Upper lobe of right lung (tissue), 1 donor: ENCODE data around the gene PTN. TPM values are rescaled to one million over a fixed set of nuclear protein-coding genes. Genes with fewer than 3 reads are reported as not detected.
"Not testable (repeated sequence)": the region's sequence is repeated elsewhere in the genome, so short reads cannot be mapped to it uniquely, and the experiment has no call there.

Experiments
- ATAC-seq: fragments of 200-7000 bp; cut with Tn5 transposase; one replicate; pipeline ENCODE4 v1.9.1; 2020; ENCODE audit warnings: mild to moderate bottlenecking, moderate library complexity
- DNase-seq: peaks from one replicate; pipeline ENCODE4 v3.0.0-alpha.2; 2020
- H3K27ac ChIP-seq: fragments of 200-600 bp; one replicate; pipeline ENCODE4 v1.8.0; 2022
- H3K27me3 ChIP-seq: fragments of 200-600 bp; one replicate; pipeline ENCODE4 v1.8.0; 2022; ENCODE audit warnings: mild to moderate bottlenecking
- H3K36me3 ChIP-seq: fragments of 200-600 bp; one replicate; pipeline ENCODE4 v1.8.0; 2022
- H3K4me1 ChIP-seq: fragments of 200-600 bp; one replicate; pipeline ENCODE4 v1.8.0; 2022
- H3K4me3 ChIP-seq: fragments of 200-600 bp; one replicate; pipeline ENCODE4 v1.8.0; 2022; ENCODE audit warnings: mild to moderate bottlenecking
- H3K9me3 ChIP-seq: fragments of 200-600 bp; one replicate; pipeline ENCODE4 v1.8.0; 2022
- intact Hi-C: fragments of 100-400 bp; cut with DNase I; formaldehyde crosslinking; loops from one replicate; pipeline ENCODE4 v1.11.0; 2022
- total RNA-seq: library from RNA; stranded (reverse); fragmentation: NEBNext Ultra II Directional; extraction: Animal tissue kit (Norgen Biotek cat#: 25700); gene quantifications from one replicate; pipeline ENCODE4 v1.2.1, GENCODE V29; 2021
- TF ChIP-seq, protein P1 (sequence below): fragments of 200-600 bp; IDR thresholded peaks from one replicate; pipeline ENCODE4 v1.8.0; 2022; ENCODE audit warnings: antibody characterized with exemption
- donor health status: DM: no; HTN: yes; CAD: no; lungs with severe emphysema.

Gene PTN
- total RNA-seq, 1 donor from 2014 or later: 5.4 TPM

GRCh38 chr7:137209151-137209817 lies 134.2 kb downstream of the PTN start:
- intact Hi-C loops: no loop called here
- TF ChIP-seq, protein P1, sequence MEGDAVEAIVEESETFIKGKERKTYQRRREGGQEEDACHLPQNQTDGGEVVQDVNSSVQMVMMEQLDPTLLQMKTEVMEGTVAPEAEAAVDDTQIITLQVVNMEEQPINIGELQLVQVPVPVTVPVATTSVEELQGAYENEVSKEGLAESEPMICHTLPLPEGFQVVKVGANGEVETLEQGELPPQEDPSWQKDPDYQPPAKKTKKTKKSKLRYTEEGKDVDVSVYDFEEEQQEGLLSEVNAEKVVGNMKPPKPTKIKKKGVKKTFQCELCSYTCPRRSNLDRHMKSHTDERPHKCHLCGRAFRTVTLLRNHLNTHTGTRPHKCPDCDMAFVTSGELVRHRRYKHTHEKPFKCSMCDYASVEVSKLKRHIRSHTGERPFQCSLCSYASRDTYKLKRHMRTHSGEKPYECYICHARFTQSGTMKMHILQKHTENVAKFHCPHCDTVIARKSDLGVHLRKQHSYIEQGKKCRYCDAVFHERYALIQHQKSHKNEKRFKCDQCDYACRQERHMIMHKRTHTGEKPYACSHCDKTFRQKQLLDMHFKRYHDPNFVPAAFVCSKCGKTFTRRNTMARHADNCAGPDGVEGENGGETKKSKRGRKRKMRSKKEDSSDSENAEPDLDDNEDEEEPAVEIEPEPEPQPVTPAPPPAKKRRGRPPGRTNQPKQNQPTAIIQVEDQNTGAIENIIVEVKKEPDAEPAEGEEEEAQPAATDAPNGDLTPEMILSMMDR: no peak
- Histone ChIP-seq H3K9me3 (no peaks in the 10 kb centered on the region), H3K27ac (no peak overlapping the region), H3K27me3 (no peaks in the 10 kb centered on the region), H3K4me3 (no peak overlapping the region), H3K4me1 (no peaks in the 10 kb centered on the region), H3K36me3 (no peaks in the 10 kb centered on the region)
- ATAC-seq (no peak), DNase-seq (no peak)

DNA sequence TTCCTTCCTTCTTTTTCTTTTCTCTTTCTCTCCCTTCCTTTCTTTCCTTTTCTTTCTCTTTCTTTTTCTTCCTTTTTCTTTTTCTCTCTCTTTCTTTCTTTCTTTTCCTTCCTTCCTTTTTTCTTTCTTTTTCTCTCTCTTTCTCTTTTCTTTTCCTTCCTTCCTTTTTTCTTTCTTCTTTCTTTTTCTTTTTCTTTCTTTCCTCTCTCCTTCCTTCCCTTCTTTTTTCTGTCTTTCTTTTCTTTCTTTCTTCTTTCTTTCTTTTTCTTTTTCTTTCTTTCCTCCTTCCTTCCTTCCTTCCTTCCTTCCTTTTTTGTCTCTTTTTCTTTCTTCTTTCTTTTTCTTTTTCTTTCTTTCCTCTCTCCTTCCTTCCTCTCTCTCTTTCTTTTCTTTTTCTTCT lies 136.8 kb downstream of the PTN start:
- no peak for DNase-seq
- H3K27me3 ChIP-seq: no peaks in the 10 kb centered on the region
- no peaks in the 10 kb centered on the region for H3K9me3 ChIP-seq
- H3K4me3 ChIP-seq: no peak overlapping the region
- TF ChIP-seq, protein P1: no peak
- intact Hi-C loops: no loop called here
- H3K36me3 ChIP-seq: no peaks in the 10 kb centered on the region
- ATAC-seq: no peak
- H3K4me1 ChIP-seq: no peaks in the 10 kb centered on the region
- H3K27ac ChIP-seq: no peak overlapping the region

DNA sequence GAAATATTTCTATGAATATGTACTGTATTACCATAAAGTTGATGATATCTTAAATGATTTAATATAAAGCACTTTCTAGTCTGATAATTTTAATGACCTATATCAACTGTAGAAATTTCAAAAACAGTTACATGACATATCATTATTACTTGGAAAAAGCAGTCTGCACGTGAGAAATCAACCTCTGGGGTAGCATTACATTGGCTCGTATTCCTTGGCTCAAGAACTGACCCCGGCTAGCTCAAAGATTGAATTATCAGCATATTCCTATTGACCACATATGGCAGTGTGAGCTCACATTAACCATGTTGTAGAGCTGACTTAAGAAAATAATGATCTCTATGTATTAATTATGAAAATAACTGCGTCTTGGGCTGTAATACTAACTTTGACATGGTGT lies 139.3 kb downstream of the PTN start:
- no peaks in the 10 kb centered on the region for H3K36me3 ChIP-seq
- intact Hi-C loops: no loop called here
- DNase-seq (no peak), ATAC-seq (no peak)
- no peaks in the 10 kb centered on the region for H3K9me3 ChIP-seq
- no peak overlapping the region for H3K27ac ChIP-seq
- TF ChIP-seq, protein P1: no peak
- H3K4me1 ChIP-seq: no peaks in the 10 kb centered on the region
- H3K27me3 ChIP-seq: no peaks in the 10 kb centered on the region
- H3K4me3 ChIP-seq: no peak overlapping the region

- TF ChIP-seq, protein P1: no peak
- DNase-seq (no peak), ATAC-seq (no peak)
- Histone ChIP-seq H3K4me1 (no peaks in the 10 kb centered on the region), H3K27me3 (no peaks in the 10 kb centered on the region), H3K27ac (no peak overlapping the region), H3K4me3 (no peak overlapping the region), H3K9me3 (no peaks in the 10 kb centered on the region), H3K36me3 (no peaks in the 10 kb centered on the region)
- intact Hi-C loops: no loop called here
Measured at GRCh38 chr7:137203351-137203750, 140.2 kb downstream of the PTN start.

GRCh38 chr7:137196648-137197047 lies 146.9 kb downstream of the PTN start:
- H3K9me3 ChIP-seq: no peaks in the 10 kb centered on the region
- H3K4me1 ChIP-seq: no peaks in the 10 kb centered on the region
- no peaks in the 10 kb centered on the region for H3K27me3 ChIP-seq
- intact Hi-C loops: no loop called here
- H3K36me3 ChIP-seq: no peaks in the 10 kb centered on the region
- DNase-seq (no peak), ATAC-seq (no peak)
- H3K4me3 ChIP-seq: no peak overlapping the region
- no peak overlapping the region for H3K27ac ChIP-seq
- TF ChIP-seq, protein P1: no peak

DNA sequence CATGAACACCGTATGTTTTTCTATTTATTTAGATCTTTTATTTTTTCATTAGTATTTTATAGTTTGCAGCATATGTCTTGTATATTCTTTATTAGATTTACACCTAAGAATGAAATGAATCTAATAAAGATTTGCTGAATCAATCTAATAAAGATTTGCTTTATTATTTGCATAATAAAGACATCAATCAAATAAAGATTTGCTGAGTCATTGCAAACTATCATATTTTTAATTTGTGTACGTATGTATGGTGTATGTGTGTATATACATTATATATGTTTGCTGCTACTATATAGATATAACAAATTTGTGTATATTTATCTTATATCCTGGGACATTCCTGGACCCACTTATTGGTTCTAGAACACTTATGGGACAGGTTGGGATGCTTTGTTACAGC lies 147.5 kb downstream of the PTN start:
- TF ChIP-seq, protein P1: no peak
- Histone ChIP-seq H3K9me3 (no peaks in the 10 kb centered on the region), H3K4me3 (no peak overlapping the region), H3K27ac (no peak overlapping the region), H3K36me3 (no peaks in the 10 kb centered on the region), H3K27me3 (no peaks in the 10 kb centered on the region), H3K4me1 (no peaks in the 10 kb centered on the region)
- ATAC-seq: no peak
- no peak for DNase-seq
- intact Hi-C loops: no loop called here

- ATAC-seq, DNase-seq, H3K36me3 ChIP-seq, H3K4me3 ChIP-seq, H3K27ac ChIP-seq, H3K9me3 ChIP-seq, intact Hi-C loops, H3K4me1 ChIP-seq, H3K27me3 ChIP-seq: not testable (repeated sequence)
Measured at GRCh38 chr7:137181619-137182018, 161.9 kb downstream of the PTN start.
